Measurements from ENCODE around the gene ATP6V0D1.

- no peak for TF ChIP-seq SUZ12 (IDR thresholded peaks at IDR 0.05; ENCODE audit: extremely low read depth, insufficient read depth, insufficient read length)
- TF ChIP-seq YY1 (IDR thresholded peaks at IDR 0.05; ENCODE audit: insufficient read depth, insufficient read length) = no peak
- TF ChIP-seq ZNF274 (IDR thresholded peaks at IDR 0.05; ENCODE audit: low read depth, low read length) = no peak
Observed at GRCh38 chr16:67389911-67390815, 90.8 kb downstream of the ATP6V0D1 start.

All from NT2/D1 (cell line).